Kidney epithelial cell (primary cell): ENCODE data around the gene FXR1. TPM values are rescaled to one million over a fixed set of nuclear protein-coding genes. Genes with fewer than 3 reads are reported as not detected.

Experiments
- DNase-seq: peaks from one replicate; pipeline ENCODE4 v3.0.0-alpha.2; 2010; ENCODE audit warnings: low read depth
- H3K27me3 ChIP-seq: 2 replicates; pipeline ENCODE4 v1.6.0; 2011; ENCODE audit warnings: low read length; ENCODE audit not compliant: control insufficient read depth, insufficient read depth
- H3K36me3 ChIP-seq: 2 replicates; pipeline ENCODE4 v1.5.1; 2011; ENCODE audit warnings: low read length; ENCODE audit not compliant: control insufficient read depth, insufficient read depth
- H3K4me3 ChIP-seq: 2 replicates; pipeline ENCODE4 v1.5.1; 2011; ENCODE audit warnings: low read depth, mild to moderate bottlenecking, control low read depth, low read length
- CTCF ChIP-seq: IDR thresholded peaks from 2 replicates; pipeline ENCODE4 v1.5.1; 2011; ENCODE audit warnings: mild to moderate bottlenecking, moderate library complexity, low read length, control low read depth, inconsistent platforms; ENCODE audit not compliant: insufficient read depth, poor library complexity, severe bottlenecking
- total RNA-seq: library from RNA; depleted of rRNA; stranded (reverse); fragments of >200 nt; gene quantifications from 2 replicates; pipeline ENCODE4 v1.2.3, GENCODE V29; 2015

FXR1 gene
- total RNA-seq, 1 donor from 2014 or later: 123 TPM

GRCh38 chr3:180930526-180930925, 18.1 kb downstream of the FXR1 start:
- Histone ChIP-seq H3K4me3 (no peak overlapping the region), H3K27me3 (no peaks in the 10 kb centered on the region), H3K36me3 (no peaks in the 10 kb centered on the region)
- no peak for DNase-seq
- no peak for TF ChIP-seq CTCF

- DNase-seq: no peak
- H3K27me3 ChIP-seq: no peaks in the 10 kb centered on the region
- H3K4me3 ChIP-seq: no peak overlapping the region
- no peak for TF ChIP-seq CTCF
- H3K36me3 ChIP-seq: no peaks in the 10 kb centered on the region
Measured at GRCh38 chr3:180932819-180933218, 20.3 kb downstream of the FXR1 start.

GRCh38 chr3:180934638-180935037, 22.2 kb downstream of the FXR1 start:
- H3K36me3 ChIP-seq: no peaks in the 10 kb centered on the region
- no peaks in the 10 kb centered on the region for H3K27me3 ChIP-seq
- H3K4me3 ChIP-seq: no peak overlapping the region
- TF ChIP-seq CTCF: no peak
- no peak for DNase-seq

GRCh38 chr3:180940826-180941225, 28.4 kb downstream of the FXR1 start:
- DNase-seq: no peak

GRCh38 chr3:180947761-180948390, 35.4 kb downstream of the FXR1 start:
- Histone ChIP-seq H3K36me3 (no peaks in the 10 kb centered on the region), H3K27me3 (no peaks in the 10 kb centered on the region), H3K4me3 (no peak overlapping the region)
- no peak for DNase-seq
- no peak for TF ChIP-seq CTCF

More at GRCh38 chr3:180940826-180941225, 28.4 kb downstream of the FXR1 start:
- no peak for TF ChIP-seq CTCF
- Histone ChIP-seq H3K27me3 (no peaks in the 10 kb centered on the region), H3K4me3 (no peak overlapping the region), H3K36me3 (no peaks in the 10 kb centered on the region)

GRCh38 chr3:180959691-180960090, 47.2 kb downstream of the FXR1 start:
- Histone ChIP-seq H3K27me3 (no peaks in the 10 kb centered on the region), H3K36me3 (peaks cover 1% of the 10 kb centered on the region), H3K4me3 (no peak overlapping the region)
- no peak for TF ChIP-seq CTCF
- no peak for DNase-seq
